ENCODE data around the gene ABCC8.

ABCC8 gene

DNA sequence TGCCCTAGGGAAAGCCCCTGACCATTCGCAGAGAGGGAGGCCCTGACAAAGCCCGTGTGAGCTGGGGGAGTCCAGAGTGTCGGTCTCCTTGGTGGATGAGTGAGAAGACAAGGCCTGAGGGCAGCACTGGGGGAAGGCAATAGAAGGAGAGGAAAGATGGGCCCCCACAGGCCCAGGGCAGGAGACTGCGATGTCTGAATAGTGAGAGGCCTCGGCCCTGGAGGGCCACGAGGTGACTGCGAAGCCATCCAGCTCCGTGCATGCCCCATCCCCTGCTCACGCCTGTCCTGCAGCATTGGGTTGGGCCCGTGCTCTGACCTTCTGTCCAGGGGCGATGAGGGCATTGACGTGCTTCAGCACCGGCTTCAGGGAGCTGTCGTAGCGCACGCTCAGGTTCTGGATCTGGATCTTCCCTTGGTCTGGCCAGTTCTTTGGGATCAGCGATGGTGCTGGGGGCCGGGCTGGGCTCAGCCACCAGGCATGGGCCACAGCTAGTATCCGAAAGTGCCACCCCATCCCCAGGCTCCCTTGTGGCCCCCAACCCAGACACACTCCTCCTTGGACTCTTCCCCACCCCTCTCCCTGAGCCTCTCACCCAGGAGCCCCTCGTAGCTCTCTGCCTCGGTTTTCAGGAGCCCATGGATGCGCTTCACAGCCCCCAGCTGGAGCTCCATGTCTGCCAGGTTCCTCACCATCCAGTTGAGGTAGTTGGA lies 79.9 kb downstream of the ABCC8 start:
- no peaks in the 10 kb centered on the region for H3K9me3 ChIP-seq (ENCODE audit: control insufficient read depth, insufficient read depth, low read length)
- H3K27me3 ChIP-seq (ENCODE audit: control insufficient read depth, insufficient read depth, low read length): no peaks in the 10 kb centered on the region
- no peak overlapping the region for H3K4me3 ChIP-seq (ENCODE audit: low read length)
- no peaks in the 10 kb centered on the region for H3K4me1 ChIP-seq (ENCODE audit: control insufficient read depth, insufficient read depth, low read length)
- no CpG with 5 or more reads among the region's 22 CpGs for whole genome bisulfite sequencing (ENCODE audit: insufficient coverage, insufficient read length)
- H3K36me3 ChIP-seq (ENCODE audit: control insufficient read depth, insufficient read depth, low read length): no peaks in the 10 kb centered on the region
- no peak for DNase-seq (ENCODE audit: low read depth, low spot score)
- H3K27ac ChIP-seq (ENCODE audit: low read length): no peak overlapping the region

- no peaks in the 10 kb centered on the region for H3K4me1 ChIP-seq (ENCODE audit: control insufficient read depth, insufficient read depth, low read length)
- H3K27me3 ChIP-seq (ENCODE audit: control insufficient read depth, insufficient read depth, low read length): no peaks in the 10 kb centered on the region
- DNase-seq (ENCODE audit: low read depth, low spot score): no peak
- H3K4me3 ChIP-seq (ENCODE audit: low read length): no peak overlapping the region
- no peaks in the 10 kb centered on the region for H3K36me3 ChIP-seq (ENCODE audit: control insufficient read depth, insufficient read depth, low read length)
- no CpG with 5 or more reads among the region's 6 CpGs for WGBS (ENCODE audit: insufficient coverage, insufficient read length)
- H3K9me3 ChIP-seq (ENCODE audit: control insufficient read depth, insufficient read depth, low read length): no peaks in the 10 kb centered on the region
- no peak overlapping the region for H3K27ac ChIP-seq (ENCODE audit: low read length)
These were observed 80.7 kb downstream of the ABCC8 start for GRCh38 chr11:17395978-17396377.

- Histone ChIP-seq H3K9me3 (ENCODE audit: control insufficient read depth, insufficient read depth, low read length) (no peaks in the 10 kb centered on the region), H3K36me3 (ENCODE audit: control insufficient read depth, insufficient read depth, low read length) (no peaks in the 10 kb centered on the region), H3K27me3 (ENCODE audit: control insufficient read depth, insufficient read depth, low read length) (no peaks in the 10 kb centered on the region), H3K27ac (ENCODE audit: low read length) (no peak overlapping the region), H3K4me1 (ENCODE audit: control insufficient read depth, insufficient read depth, low read length) (no peaks in the 10 kb centered on the region), H3K4me3 (ENCODE audit: low read length) (no peak overlapping the region)
- no CpG with 5 or more reads among the region's 20 CpGs for WGBS (ENCODE audit: insufficient coverage, insufficient read length)
- no peak for DNase-seq (ENCODE audit: low read depth, low spot score)
These were observed 81.1 kb downstream of the ABCC8 start for GRCh38 chr11:17395554-17395961.

DNA sequence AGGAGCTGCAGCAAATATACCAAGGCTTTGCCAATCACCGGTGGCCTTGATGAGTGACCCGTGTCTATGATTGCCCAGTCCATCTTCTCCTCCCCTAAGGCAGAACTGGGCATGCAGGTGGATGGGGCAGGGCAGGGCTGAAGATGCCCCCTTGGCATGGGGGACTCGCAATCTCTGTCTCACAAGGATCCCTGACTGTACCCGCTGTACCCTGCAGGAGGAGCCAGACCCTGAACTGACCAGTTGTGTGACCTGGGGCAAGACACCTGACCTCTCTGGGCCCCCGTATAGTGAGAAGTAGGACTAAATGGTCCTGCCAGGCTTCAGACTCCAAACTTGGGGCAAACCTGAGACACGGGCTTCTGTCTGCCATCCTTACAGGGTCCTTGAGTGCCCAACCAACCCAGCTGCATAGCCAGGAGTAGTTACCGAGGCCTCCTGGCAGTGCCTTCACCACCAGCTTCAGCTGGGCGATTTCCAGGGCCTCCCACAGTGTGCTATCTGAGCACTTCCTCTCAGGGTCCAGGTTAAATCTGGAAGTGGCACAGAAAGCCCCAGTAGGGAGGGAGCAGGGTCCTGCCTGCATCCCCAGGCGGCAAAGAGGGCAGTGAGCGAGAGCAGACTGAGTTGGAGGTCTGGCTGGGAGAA lies 81.8 kb downstream of the ABCC8 start:
- H3K36me3 ChIP-seq (ENCODE audit: control insufficient read depth, insufficient read depth, low read length): no peaks in the 10 kb centered on the region
- no CpG with 5 or more reads among the region's 10 CpGs for WGBS (ENCODE audit: insufficient coverage, insufficient read length)

DNA sequence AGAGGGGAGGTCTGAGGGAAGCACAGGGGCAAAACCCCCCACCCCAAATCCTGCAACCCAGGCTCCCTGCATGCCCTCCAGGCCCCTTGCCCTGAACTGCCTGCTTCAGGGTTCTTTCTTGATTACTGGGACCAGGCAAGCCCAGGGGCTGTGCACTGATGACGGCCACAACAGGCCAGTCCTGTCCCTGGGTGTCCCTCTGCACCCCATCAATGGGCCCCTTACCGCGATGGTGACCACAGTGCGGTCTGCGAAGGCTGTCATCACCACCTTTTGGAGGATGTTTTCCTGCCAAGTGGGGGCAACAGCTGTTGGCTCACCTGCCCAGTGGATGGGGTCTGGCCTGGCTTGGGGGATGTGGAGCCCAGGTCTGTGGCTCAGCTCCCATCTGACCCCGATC lies 83.2 kb downstream of the ABCC8 start:
- no CpG with 5 or more reads among the region's 6 CpGs for WGBS (ENCODE audit: insufficient coverage, insufficient read length)
- Histone ChIP-seq H3K36me3 (ENCODE audit: control insufficient read depth, insufficient read depth, low read length) (no peaks in the 10 kb centered on the region), H3K27ac (ENCODE audit: low read length) (no peak overlapping the region), H3K4me3 (ENCODE audit: low read length) (no peak overlapping the region), H3K27me3 (ENCODE audit: control insufficient read depth, insufficient read depth, low read length) (no peaks in the 10 kb centered on the region), H3K4me1 (ENCODE audit: control insufficient read depth, insufficient read depth, low read length) (no peaks in the 10 kb centered on the region), H3K9me3 (ENCODE audit: control insufficient read depth, insufficient read depth, low read length) (no peaks in the 10 kb centered on the region)
- DNase-seq (ENCODE audit: low read depth, low spot score): no peak

More for the DNA sequence above, 81.8 kb downstream of the ABCC8 start:
- H3K9me3 ChIP-seq (ENCODE audit: control insufficient read depth, insufficient read depth, low read length): no peaks in the 10 kb centered on the region
- H3K4me1 ChIP-seq (ENCODE audit: control insufficient read depth, insufficient read depth, low read length): no peaks in the 10 kb centered on the region
- no peak for DNase-seq (ENCODE audit: low read depth, low spot score)
- no peak overlapping the region for H3K4me3 ChIP-seq (ENCODE audit: low read length)
- H3K27ac ChIP-seq (ENCODE audit: low read length): no peak overlapping the region
- no peaks in the 10 kb centered on the region for H3K27me3 ChIP-seq (ENCODE audit: control insufficient read depth, insufficient read depth, low read length)

DNA sequence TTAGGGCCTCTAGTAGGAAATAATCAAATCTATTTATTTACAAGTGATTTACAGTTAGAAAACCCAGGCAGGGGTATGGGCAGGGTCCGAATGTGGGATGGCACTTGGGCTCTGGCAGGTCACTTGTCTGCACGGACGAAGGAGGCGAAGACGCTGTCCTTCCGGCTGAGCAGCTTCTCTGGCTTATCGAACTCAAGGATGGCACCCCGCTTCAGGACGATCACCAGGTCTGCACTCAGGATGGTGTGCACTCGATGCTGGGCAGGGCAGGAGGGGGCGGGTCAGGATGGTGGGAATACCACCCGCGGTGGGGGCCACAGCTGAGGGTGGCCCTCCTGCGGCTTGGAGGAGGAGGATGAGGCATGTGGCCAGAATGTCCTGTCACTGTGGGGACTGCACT lies 83.8 kb downstream of the ABCC8 start:
- no CpG with 5 or more reads among the region's 14 CpGs for WGBS (ENCODE audit: insufficient coverage, insufficient read length)
- DNase-seq (ENCODE audit: low read depth, low spot score): no peak

GRCh38 chr11:17391493-17392355 lies 84.9 kb downstream of the ABCC8 start:
- Histone ChIP-seq H3K4me1 (ENCODE audit: control insufficient read depth, insufficient read depth, low read length) (no peaks in the 10 kb centered on the region), H3K9me3 (ENCODE audit: control insufficient read depth, insufficient read depth, low read length) (no peaks in the 10 kb centered on the region), H3K27me3 (ENCODE audit: control insufficient read depth, insufficient read depth, low read length) (no peaks in the 10 kb centered on the region), H3K4me3 (ENCODE audit: low read length) (no peak overlapping the region), H3K27ac (ENCODE audit: low read length) (no peak overlapping the region), H3K36me3 (ENCODE audit: control insufficient read depth, insufficient read depth, low read length) (no peaks in the 10 kb centered on the region; the same call in none of the 2 replicates)
- WGBS (ENCODE audit: insufficient coverage, insufficient read length): no CpG with 5 or more reads among the region's 3 CpGs
- DNase-seq (ENCODE audit: low read depth, low spot score): no peak

More for the DNA sequence above, 83.8 kb downstream of the ABCC8 start:
- no peaks in the 10 kb centered on the region for H3K27me3 ChIP-seq (ENCODE audit: control insufficient read depth, insufficient read depth, low read length)
- no peaks in the 10 kb centered on the region; the same call in 1 of the 2 replicates for H3K36me3 ChIP-seq (ENCODE audit: control insufficient read depth, insufficient read depth, low read length)
- H3K4me1 ChIP-seq (ENCODE audit: control insufficient read depth, insufficient read depth, low read length): no peaks in the 10 kb centered on the region
- no peak overlapping the region for H3K27ac ChIP-seq (ENCODE audit: low read length)
- no peak overlapping the region for H3K4me3 ChIP-seq (ENCODE audit: low read length)
- H3K9me3 ChIP-seq (ENCODE audit: control insufficient read depth, insufficient read depth, low read length): no peaks in the 10 kb centered on the region

GRCh38 chr11:17389957-17390649 lies 86.5 kb downstream of the ABCC8 start:
- H3K27ac ChIP-seq (ENCODE audit: low read length): no peak overlapping the region
- no peak overlapping the region for H3K4me3 ChIP-seq (ENCODE audit: low read length)
- no peak for DNase-seq (ENCODE audit: low read depth, low spot score)
- 0 out of 2 replicates have a peak, but pooled peaks cover 1% of the 10 kb centered on the region for H3K4me1 ChIP-seq (ENCODE audit: control insufficient read depth, insufficient read depth, low read length)
- H3K36me3 ChIP-seq (ENCODE audit: control insufficient read depth, insufficient read depth, low read length): no peaks in the 10 kb centered on the region; the same call in none of the 2 replicates
- H3K9me3 ChIP-seq (ENCODE audit: control insufficient read depth, insufficient read depth, low read length): no peaks in the 10 kb centered on the region
- H3K27me3 ChIP-seq (ENCODE audit: control insufficient read depth, insufficient read depth, low read length): no peaks in the 10 kb centered on the region
- WGBS (ENCODE audit: insufficient coverage, insufficient read length): no CpG with 5 or more reads among the region's 10 CpGs

DNA sequence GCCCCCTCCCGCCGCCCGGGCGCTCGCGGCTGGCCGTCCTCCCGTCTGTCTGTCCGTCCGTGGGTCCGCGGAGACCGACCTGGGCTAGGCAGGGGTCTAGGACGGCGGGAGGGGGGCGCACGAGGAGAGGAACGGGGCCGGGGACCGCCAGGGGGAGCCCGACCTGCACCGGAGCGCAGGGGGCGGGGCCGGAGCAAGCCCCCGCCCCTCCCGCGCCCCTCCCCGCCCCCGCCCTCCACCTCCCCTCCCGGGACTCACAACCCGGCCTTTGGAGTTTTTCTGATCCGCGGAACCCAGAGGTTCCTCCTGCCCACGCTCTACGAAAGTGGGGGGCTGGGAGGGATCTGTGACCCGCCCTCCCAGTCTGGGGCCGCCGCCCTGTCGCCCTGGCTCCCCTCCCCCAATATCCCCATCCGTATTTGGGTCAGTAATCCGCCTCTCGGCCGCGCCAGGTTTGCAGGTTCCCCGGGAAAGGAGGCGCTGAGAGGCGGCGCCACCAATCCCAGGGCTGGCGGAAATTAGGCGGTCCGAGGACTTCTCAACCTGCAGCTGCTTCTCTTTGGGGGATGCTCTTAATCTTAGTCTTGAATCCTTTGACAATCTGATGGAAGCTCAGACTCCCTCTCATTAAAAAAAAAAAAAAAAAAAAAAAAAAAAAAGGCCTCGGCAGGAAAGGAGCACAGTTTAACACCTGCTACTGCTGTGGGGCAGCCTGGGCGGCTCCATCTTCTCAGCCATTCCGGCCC lies 87.3 kb downstream of the ABCC8 start:
- H3K4me1 ChIP-seq (ENCODE audit: control insufficient read depth, insufficient read depth, low read length): 0 out of 2 replicates have a peak, but pooled peaks cover 1% of the 10 kb centered on the region
- no CpG with 5 or more reads among the region's 55 CpGs for WGBS (ENCODE audit: insufficient coverage, insufficient read length)
- H3K27me3 ChIP-seq (ENCODE audit: control insufficient read depth, insufficient read depth, low read length): no peaks in the 10 kb centered on the region
- H3K4me3 ChIP-seq (ENCODE audit: low read length): peak overlapping the region; percentile 80; the same call in 1 of the 2 replicates
- H3K27ac ChIP-seq (ENCODE audit: low read length): no peak overlapping the region
- no peaks in the 10 kb centered on the region; the same call in none of the 2 replicates for H3K36me3 ChIP-seq (ENCODE audit: control insufficient read depth, insufficient read depth, low read length)
- peak; percentile 67 for DNase-seq (ENCODE audit: low read depth, low spot score)
- no peaks in the 10 kb centered on the region for H3K9me3 ChIP-seq (ENCODE audit: control insufficient read depth, insufficient read depth, low read length)
